Stomach (tissue), 9 donors: ENCODE measurements around the gene STX1A. TPM values are rescaled to one million over a fixed set of nuclear protein-coding genes. Genes with fewer than 3 reads are reported as not detected.

Experiments
- DNase-seq, 2 donors: peaks; one replicate each; pipeline versions ENCODE4 v3.0.0 to v3.0.0-alpha.2; 2013 to 2019
- H3K27ac ChIP-seq, 5 donors: fragments of 200-600 bp in 4 of 5; sonication (generic) in 4 of 5; one replicate each; pipeline ENCODE4 v1.5.1; 2013 to 2019; ENCODE audit warnings: mild to moderate bottlenecking in 1 of 5, moderate library complexity in 1 of 5
- H3K27me3 ChIP-seq, 3 donors: fragments of 200-600 bp; sonication (generic); one replicate each; pipeline ENCODE4 v1.5.1; 2017 to 2019; ENCODE audit warnings: mixed run types in 1 of 3
- H3K36me3 ChIP-seq, 4 donors: fragments of 200-600 bp; sonication (generic); 1 replicate in 3 of 4; 2 replicates in 1 of 4; pipeline ENCODE4 v1.5.1; 2016 to 2019
- H3K4me1 ChIP-seq, 4 donors: fragments of 200-600 bp; sonication (generic); one replicate each; pipeline ENCODE4 v1.5.1; 2016 to 2019
- H3K4me3 ChIP-seq, 4 donors: fragments of 200-600 bp; sonication (generic) in 3 of 4; one replicate each; pipeline ENCODE4 v1.5.1; 2016 to 2019; ENCODE audit warnings: mild to moderate bottlenecking in 1 of 4
- H3K9me3 ChIP-seq, 4 donors: fragments of 200-600 bp; sonication (generic); one replicate each; pipeline ENCODE4 v1.5.1; 2016 to 2019
- EP300 ChIP-seq: sonication (generic); formaldehyde crosslinking; IDR thresholded peaks from one replicate; pipeline ENCODE4 v1.6.1; 2017; ENCODE audit warnings: antibody characterized with exemption
- POLR2A ChIP-seq, 4 donors: fragments of 450-650 bp; IDR thresholded peaks; one replicate each; pipeline ENCODE4 v1.6.1; 2016; ENCODE audit warnings: antibody characterized with exemption in 4 of 4, control low read depth in 2 of 4, mild to moderate bottlenecking in 1 of 4, moderate library complexity in 1 of 4
- POLR2AphosphoS5 ChIP-seq, 3 donors: sonication (generic); formaldehyde crosslinking; IDR thresholded peaks; one replicate each; pipeline ENCODE4 v1.6.1; 2016; ENCODE audit warnings: antibody characterized with exemption in 3 of 3
- WGBS, 5 donors: extraction: QIAGEN DNeasy Blood & Tissue Kit in 3 of 5; methylation state at CpG; one replicate each; pipeline versions ENCODE4 v1.1.5 to v1.1.7; 2013 to 2018; 5-methylcytosine and 5-hydroxymethylcytosine counted together
- intact Hi-C: fragments of 100-400 bp; cut with DNase I; formaldehyde crosslinking; loops from one replicate; pipeline ENCODE4 v1.15.1; 2023; ENCODE audit warnings: low total_unique reads
- polyA plus RNA-seq, 3 donors: library from polyadenylated mRNA; stranded (reverse); fragments of 200-250 nt; gene quantifications; one replicate each; pipeline ENCODE4 v1.2.3, GENCODE V29; 2013
- total RNA-seq, 5 donors: library from RNA; depleted of rRNA; stranded (reverse); fragments of >200 nt; gene quantifications; one replicate each; pipeline versions ENCODE4 v1.1.0 to v1.2.3, GENCODE V29; 2014 to 2016
- TF ChIP-seq, protein P1 (sequence below), 7 experiments: fragments of 450-650 bp in 4 of 7; fragments of 200-600 bp in 3 of 7; sonication (generic) in 3 of 7; IDR thresholded peaks; one replicate each; pipeline ENCODE4 v1.5.1; 2016 to 2019; ENCODE audit warnings: antibody characterized with exemption in 7 of 7, control low read depth in 2 of 7, mild to moderate bottlenecking in 1 of 7
- donor health status: healthy with polysubstance abuse.
- donor health status: Bipolar disorder and iron deficiency.
- donor health status: healthy.

STX1A gene
- total and polyA plus RNA-seq, 8 donors = 1.1 to 57.2 (median 4.2) TPM; not detected in 1

GRCh38 chr7:73732397-73732796 lies 12.9 kb upstream of the STX1A start:
- Histone ChIP-seq H3K36me3 (peaks cover 4 to 22% (median 20%) of the 10 kb centered on the region in 4 donors), H3K4me1 (peaks cover 0 to 15% (median 4%) of the 10 kb centered on the region in 4 donors), H3K9me3 (no peaks in the 10 kb centered on the region), H3K4me3 (no peak overlapping the region), H3K27me3 (peaks cover 0 to 4% (median 0%) of the 10 kb centered on the region in 3 donors), H3K27ac (no peak overlapping the region)
- TF ChIP-seq POLR2A (IDR thresholded peaks at IDR 0.05) (no peak), POLR2AphosphoS5 (IDR thresholded peaks at IDR 0.05) (no peak)
- intact Hi-C loops = no loop called here
- 47 to 72% (median 64%) methylated on average over 2 of the region's 2 CpGs for WGBS, 5 donors
- DNase-seq = no peak

- H3K27ac ChIP-seq = no peak overlapping the region
- no peak overlapping the region for H3K4me3 ChIP-seq
- peaks cover 0 to 3% (median under 1%) of the 10 kb centered on the region in 4 donors for H3K36me3 ChIP-seq
- TF ChIP-seq POLR2AphosphoS5 (IDR thresholded peaks at IDR 0.05) (no peak), POLR2A (IDR thresholded peaks at IDR 0.05) (no peak), EP300 (no peak)
- TF ChIP-seq, protein P1, sequence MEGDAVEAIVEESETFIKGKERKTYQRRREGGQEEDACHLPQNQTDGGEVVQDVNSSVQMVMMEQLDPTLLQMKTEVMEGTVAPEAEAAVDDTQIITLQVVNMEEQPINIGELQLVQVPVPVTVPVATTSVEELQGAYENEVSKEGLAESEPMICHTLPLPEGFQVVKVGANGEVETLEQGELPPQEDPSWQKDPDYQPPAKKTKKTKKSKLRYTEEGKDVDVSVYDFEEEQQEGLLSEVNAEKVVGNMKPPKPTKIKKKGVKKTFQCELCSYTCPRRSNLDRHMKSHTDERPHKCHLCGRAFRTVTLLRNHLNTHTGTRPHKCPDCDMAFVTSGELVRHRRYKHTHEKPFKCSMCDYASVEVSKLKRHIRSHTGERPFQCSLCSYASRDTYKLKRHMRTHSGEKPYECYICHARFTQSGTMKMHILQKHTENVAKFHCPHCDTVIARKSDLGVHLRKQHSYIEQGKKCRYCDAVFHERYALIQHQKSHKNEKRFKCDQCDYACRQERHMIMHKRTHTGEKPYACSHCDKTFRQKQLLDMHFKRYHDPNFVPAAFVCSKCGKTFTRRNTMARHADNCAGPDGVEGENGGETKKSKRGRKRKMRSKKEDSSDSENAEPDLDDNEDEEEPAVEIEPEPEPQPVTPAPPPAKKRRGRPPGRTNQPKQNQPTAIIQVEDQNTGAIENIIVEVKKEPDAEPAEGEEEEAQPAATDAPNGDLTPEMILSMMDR (IDR thresholded peaks at IDR 0.05) = no peak
- peaks cover 0 to 15% (median 0%) of the 10 kb centered on the region in 3 donors for H3K27me3 ChIP-seq
- WGBS, 5 donors = 24 to 34% (median 27%) methylated on average over 3 of the region's 3 CpGs
- no peaks in the 10 kb centered on the region for H3K9me3 ChIP-seq
- DNase-seq = no peak
- intact Hi-C loops = no loop called here
- peaks cover 0 to 7% (median 0%) of the 10 kb centered on the region in 4 donors for H3K4me1 ChIP-seq
Observed at GRCh38 chr7:73730485-73730884, 11.0 kb upstream of the STX1A start.

DNA sequence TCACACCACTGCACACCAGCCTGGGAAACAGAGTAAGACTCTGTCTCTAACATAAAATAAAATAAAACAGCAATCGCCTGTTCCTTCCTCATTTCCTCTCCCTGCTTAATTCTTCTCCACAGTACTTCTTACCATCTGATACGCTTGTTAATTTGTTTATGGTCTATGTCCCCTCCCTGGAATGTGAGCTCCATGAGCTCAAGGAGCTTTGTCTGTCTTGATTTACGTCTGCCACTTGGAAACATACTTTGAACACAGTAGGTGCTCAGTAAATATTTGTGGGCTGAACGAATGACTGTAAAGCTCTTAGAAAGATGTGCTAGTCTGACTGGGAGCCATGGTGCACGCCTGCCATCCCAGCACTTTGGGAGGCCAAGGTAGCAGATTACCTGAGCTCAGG lies 9.1 kb upstream of the STX1A start:
- no peak for TF ChIP-seq EP300
- TF ChIP-seq, protein P1 (IDR thresholded peaks at IDR 0.05) = no peak
- no peak for TF ChIP-seq POLR2AphosphoS5 (IDR thresholded peaks at IDR 0.05)
- no peak for TF ChIP-seq POLR2A (IDR thresholded peaks at IDR 0.05)
- Histone ChIP-seq H3K36me3 (no peaks in the 10 kb centered on the region), H3K9me3 (no peaks in the 10 kb centered on the region), H3K27ac (no peak overlapping the region), H3K4me3 (no peak overlapping the region), H3K4me1 (no peaks in the 10 kb centered on the region), H3K27me3 (peaks cover 0 to 15% (median 0%) of the 10 kb centered on the region in 3 donors)
- WGBS, 5 donors = 44 to 67% (median 57%) methylated on average over 5 of the region's 5 CpGs
- DNase-seq = no peak
- intact Hi-C loops = no loop called here

DNA sequence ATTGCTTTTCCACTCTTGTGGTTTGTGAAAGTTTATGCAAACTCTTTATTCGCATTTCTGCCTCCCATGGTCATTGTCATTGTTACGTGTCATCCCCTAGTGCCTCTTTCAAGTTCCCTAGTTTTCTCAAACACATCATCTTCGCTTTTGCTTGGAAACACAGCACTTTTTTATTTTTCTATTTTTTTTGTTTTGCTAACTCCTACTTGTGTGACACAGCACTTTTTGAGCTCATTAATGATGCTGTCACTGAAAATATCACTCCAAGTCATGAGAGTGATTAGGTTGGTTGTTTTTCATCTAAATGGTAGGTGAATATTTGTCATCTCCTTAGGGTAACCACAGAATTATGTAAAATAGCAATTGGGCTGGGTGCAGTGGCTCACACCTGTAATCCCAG lies 8.5 kb upstream of the STX1A start:
- intact Hi-C loops = no loop called here
- H3K36me3 ChIP-seq = no peaks in the 10 kb centered on the region
- no peaks in the 10 kb centered on the region for H3K4me1 ChIP-seq
- WGBS, 5 donors = 70 to 86% (median 77%) methylated on average over 3 of the region's 3 CpGs
- TF ChIP-seq, protein P1 (IDR thresholded peaks at IDR 0.05) = no peak
- H3K9me3 ChIP-seq = no peaks in the 10 kb centered on the region
- DNase-seq = no peak
- peaks cover 0 to 15% (median 0%) of the 10 kb centered on the region in 3 donors for H3K27me3 ChIP-seq
- H3K4me3 ChIP-seq = no peak overlapping the region
- H3K27ac ChIP-seq = no peak overlapping the region

- WGBS, 5 donors = 50 to 79% (median 64%) methylated on average over 1 of the region's 1 CpG
Observed at GRCh38 chr7:73726083-73726466, 6.6 kb upstream of the STX1A start.

More at GRCh38 chr7:73726083-73726466, 6.6 kb upstream of the STX1A start:
- no peak for TF ChIP-seq POLR2AphosphoS5 (IDR thresholded peaks at IDR 0.05)
- TF ChIP-seq, protein P1 (IDR thresholded peaks at IDR 0.05) = peak in 2 of 7 experiments; percentile 2 to 43
- Histone ChIP-seq H3K27me3 (peaks cover 0 to 15% (median 0%) of the 10 kb centered on the region in 3 donors), H3K27ac (no peak overlapping the region), H3K36me3 (no peaks in the 10 kb centered on the region), H3K9me3 (no peaks in the 10 kb centered on the region), H3K4me3 (no peak overlapping the region), H3K4me1 (peaks cover 8 to 15% (median 10%) of the 10 kb centered on the region in 4 donors)
- intact Hi-C loops = no loop called here
- no peak for DNase-seq
